WTC11 (cell line): Measurements from ENCODE around the gene SEMA4D.

Experiments used
- MYBL2 ChIP-seq: sonication (generic); formaldehyde crosslinking; IDR thresholded peaks from 2 replicates; pipeline ENCODE4 v1.8.1; 2023; ENCODE audit warnings: mild to moderate bottlenecking, moderate library complexity, missing genetic modification reagents
- NR2C2 ChIP-seq: sonication (generic); formaldehyde crosslinking; IDR thresholded peaks from 2 replicates; pipeline ENCODE4 v1.8.0; 2022; ENCODE audit warnings: mild to moderate bottlenecking, missing genetic modification reagents
- SP1 ChIP-seq: sonication (generic); formaldehyde crosslinking; conservative IDR thresholded peaks from 2 replicates; pipeline ENCODE4 v1.8.1; 2022; ENCODE audit warnings: missing genetic modification reagents
- ZNF671 ChIP-seq: fragments of 250-450 bp; sonication (Bioruptor Pico); IDR thresholded peaks from 2 replicates; pipeline ENCODE4 v1.8.0; 2021; ENCODE audit warnings: mild to moderate bottlenecking
- TF ChIP-seq, protein P1 (sequence below): sonication (generic); formaldehyde crosslinking; IDR thresholded peaks from 2 replicates; pipeline ENCODE4 v1.8.1; 2023; ENCODE audit warnings: mild to moderate bottlenecking, missing genetic modification reagents, moderate library complexity
- TF ChIP-seq, protein P2 (sequence below): fragments of 200-600 bp; IDR thresholded peaks from 2 replicates; pipeline ENCODE4 v1.8.0; 2022; ENCODE audit warnings: antibody characterized with exemption
- TF ChIP-seq, protein P3 (sequence below): sonication (generic); formaldehyde crosslinking; IDR thresholded peaks from 2 replicates; pipeline ENCODE4 v1.8.1; 2022; ENCODE audit warnings: low read depth, missing genetic modification reagents, borderline replicate concordance

- TF ChIP-seq, protein P1, sequence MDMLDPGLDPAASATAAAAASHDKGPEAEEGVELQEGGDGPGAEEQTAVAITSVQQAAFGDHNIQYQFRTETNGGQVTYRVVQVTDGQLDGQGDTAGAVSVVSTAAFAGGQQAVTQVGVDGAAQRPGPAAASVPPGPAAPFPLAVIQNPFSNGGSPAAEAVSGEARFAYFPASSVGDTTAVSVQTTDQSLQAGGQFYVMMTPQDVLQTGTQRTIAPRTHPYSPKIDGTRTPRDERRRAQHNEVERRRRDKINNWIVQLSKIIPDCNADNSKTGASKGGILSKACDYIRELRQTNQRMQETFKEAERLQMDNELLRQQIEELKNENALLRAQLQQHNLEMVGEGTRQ (CRISPR knock-in tag), result no peak
- TF ChIP-seq, protein P2, sequence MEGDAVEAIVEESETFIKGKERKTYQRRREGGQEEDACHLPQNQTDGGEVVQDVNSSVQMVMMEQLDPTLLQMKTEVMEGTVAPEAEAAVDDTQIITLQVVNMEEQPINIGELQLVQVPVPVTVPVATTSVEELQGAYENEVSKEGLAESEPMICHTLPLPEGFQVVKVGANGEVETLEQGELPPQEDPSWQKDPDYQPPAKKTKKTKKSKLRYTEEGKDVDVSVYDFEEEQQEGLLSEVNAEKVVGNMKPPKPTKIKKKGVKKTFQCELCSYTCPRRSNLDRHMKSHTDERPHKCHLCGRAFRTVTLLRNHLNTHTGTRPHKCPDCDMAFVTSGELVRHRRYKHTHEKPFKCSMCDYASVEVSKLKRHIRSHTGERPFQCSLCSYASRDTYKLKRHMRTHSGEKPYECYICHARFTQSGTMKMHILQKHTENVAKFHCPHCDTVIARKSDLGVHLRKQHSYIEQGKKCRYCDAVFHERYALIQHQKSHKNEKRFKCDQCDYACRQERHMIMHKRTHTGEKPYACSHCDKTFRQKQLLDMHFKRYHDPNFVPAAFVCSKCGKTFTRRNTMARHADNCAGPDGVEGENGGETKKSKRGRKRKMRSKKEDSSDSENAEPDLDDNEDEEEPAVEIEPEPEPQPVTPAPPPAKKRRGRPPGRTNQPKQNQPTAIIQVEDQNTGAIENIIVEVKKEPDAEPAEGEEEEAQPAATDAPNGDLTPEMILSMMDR, result no peak
- TF ChIP-seq, protein P3, sequence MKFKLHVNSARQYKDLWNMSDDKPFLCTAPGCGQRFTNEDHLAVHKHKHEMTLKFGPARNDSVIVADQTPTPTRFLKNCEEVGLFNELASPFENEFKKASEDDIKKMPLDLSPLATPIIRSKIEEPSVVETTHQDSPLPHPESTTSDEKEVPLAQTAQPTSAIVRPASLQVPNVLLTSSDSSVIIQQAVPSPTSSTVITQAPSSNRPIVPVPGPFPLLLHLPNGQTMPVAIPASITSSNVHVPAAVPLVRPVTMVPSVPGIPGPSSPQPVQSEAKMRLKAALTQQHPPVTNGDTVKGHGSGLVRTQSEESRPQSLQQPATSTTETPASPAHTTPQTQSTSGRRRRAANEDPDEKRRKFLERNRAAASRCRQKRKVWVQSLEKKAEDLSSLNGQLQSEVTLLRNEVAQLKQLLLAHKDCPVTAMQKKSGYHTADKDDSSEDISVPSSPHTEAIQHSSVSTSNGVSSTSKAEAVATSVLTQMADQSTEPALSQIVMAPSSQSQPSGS, result no peak
- no peak for TF ChIP-seq SP1 (CRISPR knock-in tag)
- TF ChIP-seq NR2C2 (CRISPR knock-in tag), result no peak
- no peak for TF ChIP-seq MYBL2 (CRISPR knock-in tag)
- TF ChIP-seq ZNF671 (CRISPR knock-in tag), result no peak
Observed at GRCh38 chr9:89323390-89323789, 174.5 kb downstream of the SEMA4D start.
